ENCODE results near the gene TMEM120A. TPM values are rescaled to one million over a fixed set of nuclear protein-coding genes. Genes with fewer than 3 reads are reported as not detected.
A peak's percentile ranks its signal among the peaks of the same experiment; 100 is the strongest.

The TMEM120A gene
- total RNA-seq, 2 donors from 2014 or later, result 22.1 to 35.0 TPM

DNA sequence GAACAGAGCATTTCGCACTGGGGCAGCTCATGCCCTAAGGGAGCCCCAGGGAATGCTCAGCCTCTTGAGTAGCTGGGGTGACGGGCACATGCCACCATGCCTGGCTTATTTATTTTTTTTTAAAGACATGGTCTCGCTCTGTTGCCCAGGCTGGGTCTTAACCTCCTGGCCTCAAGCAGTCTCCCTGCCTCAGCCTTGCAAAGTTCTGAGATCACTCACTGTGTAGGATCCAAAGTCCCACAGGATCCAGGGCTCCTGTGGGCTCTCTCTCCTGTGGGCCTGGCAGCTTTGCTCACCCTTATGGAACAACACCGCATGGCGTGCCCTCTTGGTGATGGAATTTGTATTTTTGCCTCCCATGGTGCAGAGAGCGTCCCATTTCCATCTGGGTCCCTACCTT is 34.0 kb downstream of the TMEM120A start:
- H3K36me3 ChIP-seq (replicated peaks in 1 of 2; ENCODE audit: insufficient read depth in 1 of 2, low read depth in 2 of 2), result no peaks in the 10 kb centered on the region
- 94 to 100% methylated on average over 5 to 6 of the region's 6 CpGs for WGBS, 2 donors
- TF ChIP-seq, protein P1, sequence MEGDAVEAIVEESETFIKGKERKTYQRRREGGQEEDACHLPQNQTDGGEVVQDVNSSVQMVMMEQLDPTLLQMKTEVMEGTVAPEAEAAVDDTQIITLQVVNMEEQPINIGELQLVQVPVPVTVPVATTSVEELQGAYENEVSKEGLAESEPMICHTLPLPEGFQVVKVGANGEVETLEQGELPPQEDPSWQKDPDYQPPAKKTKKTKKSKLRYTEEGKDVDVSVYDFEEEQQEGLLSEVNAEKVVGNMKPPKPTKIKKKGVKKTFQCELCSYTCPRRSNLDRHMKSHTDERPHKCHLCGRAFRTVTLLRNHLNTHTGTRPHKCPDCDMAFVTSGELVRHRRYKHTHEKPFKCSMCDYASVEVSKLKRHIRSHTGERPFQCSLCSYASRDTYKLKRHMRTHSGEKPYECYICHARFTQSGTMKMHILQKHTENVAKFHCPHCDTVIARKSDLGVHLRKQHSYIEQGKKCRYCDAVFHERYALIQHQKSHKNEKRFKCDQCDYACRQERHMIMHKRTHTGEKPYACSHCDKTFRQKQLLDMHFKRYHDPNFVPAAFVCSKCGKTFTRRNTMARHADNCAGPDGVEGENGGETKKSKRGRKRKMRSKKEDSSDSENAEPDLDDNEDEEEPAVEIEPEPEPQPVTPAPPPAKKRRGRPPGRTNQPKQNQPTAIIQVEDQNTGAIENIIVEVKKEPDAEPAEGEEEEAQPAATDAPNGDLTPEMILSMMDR (IDR thresholded peaks at IDR 0.05), result no peak
- TF ChIP-seq POLR2A (IDR thresholded peaks at IDR 0.05), result no peak
- H3K9me3 ChIP-seq, result no peaks in the 10 kb centered on the region
- no peak overlapping the region for H3K27ac ChIP-seq
- no peak overlapping the region for H3K4me3 ChIP-seq
- intact Hi-C loops (cut with DNase I), result no loop called here
- DNase-seq, result no peak
- H3K27me3 ChIP-seq, result no peaks in the 10 kb centered on the region
- H3K4me1 ChIP-seq, result peaks cover 45% of the 10 kb centered on the region
- ATAC-seq, result no peak

- no peak for ATAC-seq
Observed at GRCh38 chr7:75958802-75959543, 35.4 kb downstream of the TMEM120A start.

GRCh38 chr7:75957021-75957736 is 37.2 kb downstream of the TMEM120A start:
- Histone ChIP-seq H3K9me3 (no peaks in the 10 kb centered on the region), H3K27ac (peak overlapping the region; percentile 71 to 88 (median 82)), H3K27me3 (no peaks in the 10 kb centered on the region), H3K36me3 (replicated peaks in 1 of 2; ENCODE audit: insufficient read depth in 1 of 2, low read depth in 2 of 2) (peaks cover 0 to 5% of the 10 kb centered on the region in 2 donors), H3K4me3 (no peak overlapping the region), H3K4me1 (peaks cover 30% of the 10 kb centered on the region)
- ATAC-seq (peak; percentile 90), DNase-seq (peak; percentile 65 to 78 (median 71))
- intact Hi-C loops (cut with DNase I), result no loop called here
- TF ChIP-seq, protein P1 (IDR thresholded peaks at IDR 0.05), result peak in 1 of 7 experiments; percentile 2
- peak in 2 of 3 donors; percentile 9 to 46 for TF ChIP-seq POLR2A (IDR thresholded peaks at IDR 0.05)
- WGBS, 2 donors, result 52 to 57% methylated on average over 13 to 16 of the region's 16 CpGs

More at GRCh38 chr7:75958802-75959543, 35.4 kb downstream of the TMEM120A start:
- peak overlapping the region; percentile 23 to 88 (median 65) for H3K27ac ChIP-seq
- no peak overlapping the region for H3K4me3 ChIP-seq
- H3K4me1 ChIP-seq, result peaks cover 45% of the 10 kb centered on the region
- intact Hi-C loops (cut with DNase I), result no loop called here
- no peak for TF ChIP-seq POLR2A (IDR thresholded peaks at IDR 0.05)
- TF ChIP-seq, protein P1 (IDR thresholded peaks at IDR 0.05), result no peak
- H3K9me3 ChIP-seq, result no peaks in the 10 kb centered on the region
- DNase-seq, result no peak
- H3K27me3 ChIP-seq, result no peaks in the 10 kb centered on the region
- 81 to 84% methylated on average over 9 of the region's 9 CpGs for WGBS, 2 donors
- peaks cover 0 to 5% of the 10 kb centered on the region in 2 donors for H3K36me3 ChIP-seq (replicated peaks in 1 of 2; ENCODE audit: insufficient read depth in 1 of 2, low read depth in 2 of 2)

DNA sequence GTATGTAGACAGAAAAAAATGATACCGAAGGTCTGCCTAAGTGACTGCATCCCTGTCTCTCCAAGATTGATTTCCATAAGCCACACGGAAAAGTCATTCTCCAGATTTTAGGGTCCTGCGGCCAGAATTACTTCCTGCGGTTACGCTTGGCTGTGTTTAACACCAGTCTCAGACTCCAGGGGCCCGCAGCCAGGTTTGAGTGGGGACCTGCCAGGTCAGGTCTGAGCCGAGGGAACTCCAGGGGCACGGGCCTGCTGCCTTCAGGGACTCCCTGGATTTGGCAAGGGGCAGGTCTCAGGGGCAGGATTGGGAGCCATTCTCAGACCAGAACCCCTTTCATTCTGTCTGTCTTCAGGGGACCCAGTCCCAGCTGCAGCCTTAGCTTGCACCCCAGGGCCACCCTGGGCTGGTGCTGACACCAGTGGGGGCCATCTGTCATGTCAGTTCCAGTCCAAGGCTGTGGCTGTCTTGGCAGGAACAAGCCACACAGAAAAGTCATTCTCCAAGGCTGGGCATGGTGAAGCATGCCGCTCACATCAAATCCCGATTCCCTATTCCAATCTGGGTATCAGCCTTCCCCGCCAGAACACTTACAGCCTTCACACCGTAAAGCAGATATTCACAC is 39.0 kb downstream of the TMEM120A start:
- Histone ChIP-seq H3K27ac (peak overlapping the region; percentile 1 to 88 (median 82)), H3K4me3 (no peak overlapping the region), H3K9me3 (no peaks in the 10 kb centered on the region), H3K4me1 (peaks cover 40% of the 10 kb centered on the region), H3K27me3 (no peaks in the 10 kb centered on the region), H3K36me3 (replicated peaks in 1 of 2; ENCODE audit: insufficient read depth in 1 of 2, low read depth in 2 of 2) (peaks cover 0 to 5% of the 10 kb centered on the region in 2 donors)
- intact Hi-C loops (cut with DNase I), result no loop called here
- ATAC-seq (no peak), DNase-seq (no peak)
- 93% methylated on average over 9 to 12 of the region's 12 CpGs for WGBS, 2 donors
- TF ChIP-seq, protein P1 (IDR thresholded peaks at IDR 0.05), result no peak
- no peak for TF ChIP-seq POLR2A (IDR thresholded peaks at IDR 0.05)

All from body of pancreas (tissue), 4 donors.